ENCODE measurements around the gene ZNF26.
A peak's percentile ranks its signal among the peaks of the same experiment; 100 is the strongest.
"Not testable (repeated sequence)": the region's sequence is repeated elsewhere in the genome, so short reads cannot be mapped to it uniquely, and the experiment has no call there.

The ZNF26 gene, protein sequence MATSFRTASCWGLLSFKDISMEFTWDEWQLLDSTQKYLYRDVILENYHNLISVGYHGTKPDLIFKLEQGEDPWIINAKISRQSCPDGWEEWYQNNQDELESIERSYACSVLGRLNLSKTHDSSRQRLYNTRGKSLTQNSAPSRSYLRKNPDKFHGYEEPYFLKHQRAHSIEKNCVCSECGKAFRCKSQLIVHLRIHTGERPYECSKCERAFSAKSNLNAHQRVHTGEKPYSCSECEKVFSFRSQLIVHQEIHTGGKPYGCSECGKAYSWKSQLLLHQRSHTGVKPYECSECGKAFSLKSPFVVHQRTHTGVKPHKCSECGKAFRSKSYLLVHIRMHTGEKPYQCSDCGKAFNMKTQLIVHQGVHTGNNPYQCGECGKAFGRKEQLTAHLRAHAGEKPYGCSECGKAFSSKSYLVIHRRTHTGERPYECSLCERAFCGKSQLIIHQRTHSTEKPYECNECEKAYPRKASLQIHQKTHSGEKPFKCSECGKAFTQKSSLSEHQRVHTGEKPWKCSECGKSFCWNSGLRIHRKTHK

DNA sequence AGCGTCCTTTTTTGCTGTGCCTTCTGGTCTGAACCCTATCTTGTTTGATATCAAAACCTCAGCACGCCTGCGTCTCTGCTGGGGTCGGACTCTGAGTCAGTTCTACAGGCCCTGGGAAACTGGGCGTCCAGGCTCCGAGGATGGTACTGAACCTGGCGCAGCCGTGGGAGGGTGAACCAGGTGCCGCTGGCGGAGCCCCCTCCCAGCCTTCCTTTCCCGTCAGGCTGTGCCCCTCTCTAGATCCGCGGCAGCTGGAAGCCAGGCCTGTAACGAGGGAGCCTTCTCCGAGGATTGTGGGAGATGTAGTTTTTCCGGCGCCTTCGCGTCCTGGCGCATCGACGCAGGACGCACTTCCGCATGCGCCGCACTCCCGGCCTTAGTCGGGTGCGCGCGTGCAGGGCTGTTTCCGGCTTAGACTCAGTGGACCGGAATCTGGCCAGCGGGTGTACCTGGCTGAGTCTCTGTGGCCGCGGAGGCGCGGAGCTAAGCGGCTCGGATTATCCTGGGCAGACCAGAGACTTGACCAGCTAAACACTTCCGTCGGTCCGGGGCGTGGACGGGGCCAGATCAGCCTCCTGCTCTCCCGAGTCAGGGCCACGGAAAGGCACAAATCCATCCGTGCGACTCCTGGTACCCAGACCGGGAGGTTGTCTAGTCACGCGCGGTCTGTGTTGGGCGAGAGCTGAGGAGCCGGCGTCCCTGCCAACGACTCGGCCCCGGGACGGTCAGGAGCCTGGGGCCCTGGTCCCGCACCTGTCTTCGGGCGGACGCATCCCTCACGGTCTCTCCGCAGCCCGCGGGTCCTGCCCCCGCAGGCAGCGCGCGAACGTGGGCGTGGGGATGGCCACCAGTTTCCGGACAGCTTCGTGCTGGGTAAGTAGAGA lies at the start of gene ZNF26:
Gene ZNF26 (plus strand): TSS at position 367 of the 884 bp plus-strand sequence. CDS start 474 bp downstream, at position 841.
- peak within 1 kb of the TSS; percentile 72 for H3K27ac ChIP-seq
- peak; percentile 71 for DNase-seq (ENCODE audit: low read depth, low spot score)

DNA sequence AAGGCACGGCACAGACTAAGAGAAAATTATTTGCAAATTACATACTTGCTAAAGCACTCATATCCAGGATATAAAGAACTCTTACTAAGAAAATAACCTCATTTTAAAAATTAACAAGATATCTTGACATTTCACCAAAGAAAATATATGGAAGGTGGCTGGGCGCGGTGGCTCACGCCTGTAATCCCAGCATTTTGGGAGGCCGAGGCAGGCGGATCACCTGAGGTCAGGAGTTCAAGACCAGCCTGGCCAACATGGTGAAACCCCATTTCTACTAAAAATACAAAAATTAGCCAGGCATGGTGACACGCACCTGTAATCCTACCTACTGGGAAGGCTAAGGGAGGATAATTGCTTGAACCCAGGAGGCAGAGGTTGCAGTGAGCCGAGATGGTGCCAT lies 49.2 kb upstream of the ZNF26 start:
- not testable (repeated sequence) for DNase-seq (ENCODE audit: low read depth, low spot score); H3K27ac ChIP-seq

DNA sequence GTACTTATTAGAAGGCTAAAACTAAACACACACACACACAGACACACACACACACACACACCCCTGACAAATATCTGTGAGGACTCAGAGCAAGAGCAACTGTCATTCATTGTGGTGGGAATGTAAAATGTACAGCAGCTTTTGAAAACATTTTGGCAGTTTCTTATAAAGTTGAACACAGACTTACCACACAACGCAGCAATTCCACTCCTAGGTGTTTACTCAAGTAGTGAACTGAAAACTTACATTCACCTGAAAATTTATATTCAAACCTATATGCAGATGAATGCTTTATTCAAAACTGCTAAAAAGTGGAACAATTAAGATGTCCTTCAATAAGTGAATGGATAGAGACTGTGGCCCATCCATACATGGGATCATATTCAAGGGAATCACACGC lies 48.7 kb upstream of the ZNF26 start:
- DNase-seq (ENCODE audit: low read depth, low spot score), result no peak
- H3K27ac ChIP-seq, result no peak overlapping the region

DNA sequence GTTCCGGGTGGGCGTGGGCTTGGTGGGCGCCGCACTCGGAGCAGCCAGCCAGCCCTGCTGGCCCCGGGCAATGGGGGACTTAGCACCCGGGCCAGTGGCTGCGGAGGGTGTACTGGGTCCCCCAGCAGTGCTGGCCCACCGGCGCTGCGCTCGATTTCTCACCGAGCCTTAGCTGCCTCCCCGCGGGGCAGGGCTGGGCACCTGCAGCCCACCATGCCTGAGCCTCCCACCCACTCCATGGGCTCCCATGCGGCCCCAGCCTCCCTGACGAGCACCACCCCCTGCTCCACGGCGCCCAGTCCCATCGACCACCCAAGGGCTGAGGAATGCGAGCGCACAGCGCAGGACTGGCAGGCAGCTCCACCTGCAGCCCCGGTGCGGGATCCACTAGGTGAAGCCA lies 47.4 kb upstream of the ZNF26 start:
- not testable (repeated sequence) for DNase-seq (ENCODE audit: low read depth, low spot score); H3K27ac ChIP-seq

DNA sequence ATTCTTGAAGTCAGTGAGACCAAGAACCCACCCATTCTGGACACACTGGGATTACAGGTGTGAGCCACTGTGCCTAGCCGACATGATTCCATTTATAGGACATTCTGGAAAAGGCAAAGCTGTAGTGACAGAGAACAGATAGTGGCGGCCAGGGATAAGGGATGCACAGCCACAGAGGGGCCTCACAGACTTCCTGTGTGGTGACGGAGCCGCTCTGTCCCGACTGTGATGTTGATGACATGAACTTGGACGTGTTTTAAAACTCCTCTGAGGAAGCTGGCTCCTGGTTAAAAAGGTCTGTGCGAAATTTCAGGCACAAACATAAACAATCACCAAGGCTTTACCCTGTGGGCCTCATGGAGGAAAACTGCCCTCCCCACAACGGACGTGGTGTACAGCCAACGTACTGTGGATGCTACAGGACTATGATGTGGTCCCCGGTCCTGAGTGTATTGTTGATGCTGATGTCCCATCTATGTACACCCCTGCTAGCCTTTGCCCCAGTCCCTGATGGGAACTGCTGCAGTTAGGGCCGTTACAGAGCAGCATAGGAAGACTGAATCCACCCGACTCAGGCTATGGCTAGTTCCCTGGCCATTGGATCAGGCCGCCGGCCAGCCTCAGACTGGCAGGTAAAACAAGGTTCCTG lies 46.0 kb upstream of the ZNF26 start:
- DNase-seq (ENCODE audit: low read depth, low spot score), result no peak

DNA sequence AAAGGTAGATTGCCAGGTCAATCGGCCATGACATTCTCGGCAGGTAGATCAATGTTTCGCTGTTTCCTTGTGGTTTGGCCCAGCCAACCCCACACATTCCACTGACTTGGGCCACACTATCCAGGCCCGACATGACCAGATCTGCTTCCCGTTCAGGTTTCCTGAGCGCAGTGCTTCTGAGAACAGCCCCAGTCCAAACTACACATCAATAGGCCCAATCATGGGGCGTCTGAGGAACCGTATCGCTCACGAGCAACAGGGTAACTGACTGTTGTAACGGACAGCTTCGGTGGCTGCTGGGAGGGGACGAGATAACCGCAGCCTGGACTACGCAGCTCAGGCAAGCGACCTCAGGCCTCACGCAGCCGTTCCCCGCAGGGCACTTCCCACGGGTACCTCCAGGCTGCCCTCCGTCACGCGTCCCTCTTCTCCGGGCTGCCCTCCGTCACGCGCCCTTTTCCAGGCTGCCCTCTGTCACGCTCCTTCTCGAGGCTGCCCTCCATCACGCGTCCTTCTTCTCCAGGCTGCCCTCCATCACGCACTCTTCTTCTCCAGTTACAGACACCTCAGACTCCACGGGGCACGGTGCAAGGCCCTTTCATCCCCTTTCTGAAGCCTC lies 44.7 kb upstream of the ZNF26 start:
- no peak overlapping the region for H3K27ac ChIP-seq

More for the DNA sequence above, 46.0 kb upstream of the ZNF26 start:
- no peak overlapping the region for H3K27ac ChIP-seq

DNA sequence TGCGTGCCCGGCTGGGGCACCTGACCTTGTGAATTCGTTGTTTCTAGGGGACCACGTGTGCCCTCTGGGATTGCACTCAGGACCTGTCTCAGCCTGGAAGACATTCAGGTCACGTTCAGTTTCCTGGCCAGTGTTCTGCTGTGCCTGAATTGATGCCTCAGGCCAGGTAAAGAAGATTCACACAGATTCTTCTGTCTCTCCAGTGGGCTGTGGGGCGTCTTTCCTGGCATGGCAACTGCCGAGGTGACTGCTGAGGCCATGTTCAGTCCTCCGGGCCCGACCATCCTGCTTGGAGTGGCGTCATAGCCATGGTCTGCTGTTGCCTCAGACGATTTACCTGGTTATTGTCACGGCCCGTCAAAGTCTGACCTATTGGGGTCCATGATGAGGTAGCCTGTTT lies 43.6 kb upstream of the ZNF26 start:
- DNase-seq (ENCODE audit: low read depth, low spot score), result no peak
- no peak overlapping the region for H3K27ac ChIP-seq

More for the DNA sequence above, 44.7 kb upstream of the ZNF26 start:
- no peak for DNase-seq (ENCODE audit: low read depth, low spot score)

DNA sequence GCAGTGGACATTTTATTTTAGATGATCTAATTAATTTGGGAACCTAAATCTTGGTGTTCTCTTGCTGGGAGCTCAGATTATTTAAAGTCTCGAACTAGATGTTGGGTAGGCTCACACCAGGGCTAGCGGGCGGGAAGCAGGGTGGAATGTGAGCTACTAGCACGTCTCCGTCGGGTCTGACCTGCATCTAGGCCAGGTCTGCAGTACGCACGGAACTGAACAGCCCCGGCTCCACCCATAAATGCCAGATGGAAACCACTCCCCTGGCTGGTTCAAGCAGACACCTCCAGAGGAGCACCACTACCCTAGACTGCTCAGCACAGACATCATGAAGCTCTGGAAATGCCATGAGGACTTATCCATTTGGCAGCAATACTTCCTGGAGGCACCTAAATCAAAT lies 40.4 kb upstream of the ZNF26 start:
- no peak for DNase-seq (ENCODE audit: low read depth, low spot score)
- no peak overlapping the region for H3K27ac ChIP-seq

DNA sequence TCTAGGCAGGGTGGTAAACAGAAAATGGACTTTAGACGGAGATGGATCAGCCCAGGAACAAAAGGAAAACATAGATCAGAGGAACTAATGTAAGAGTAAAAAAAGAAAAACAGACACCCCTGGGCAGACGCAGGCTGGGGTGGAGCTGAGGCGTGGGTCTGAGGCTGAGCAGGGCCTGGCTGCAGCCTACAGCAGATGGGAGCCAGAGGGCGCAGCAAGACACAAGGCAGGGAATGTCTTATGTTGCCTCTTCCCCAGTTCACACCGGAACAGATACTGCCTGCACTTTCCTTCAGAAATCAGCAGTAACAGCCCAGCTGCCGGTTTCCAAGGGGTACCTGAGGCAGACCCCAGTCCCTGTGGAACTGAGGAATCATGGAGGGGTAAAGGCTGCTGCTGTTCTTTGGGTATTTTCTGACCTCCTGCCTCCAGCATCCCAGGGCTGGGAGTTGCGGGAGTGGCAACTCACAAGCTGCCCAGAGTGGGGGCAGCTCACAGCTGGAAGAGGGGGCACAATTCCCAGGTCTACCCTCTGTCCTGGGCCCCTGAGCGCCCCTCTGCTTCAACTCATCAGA lies 39.8 kb upstream of the ZNF26 start:
- no peak overlapping the region for H3K27ac ChIP-seq
- no peak for DNase-seq (ENCODE audit: low read depth, low spot score)

DNA sequence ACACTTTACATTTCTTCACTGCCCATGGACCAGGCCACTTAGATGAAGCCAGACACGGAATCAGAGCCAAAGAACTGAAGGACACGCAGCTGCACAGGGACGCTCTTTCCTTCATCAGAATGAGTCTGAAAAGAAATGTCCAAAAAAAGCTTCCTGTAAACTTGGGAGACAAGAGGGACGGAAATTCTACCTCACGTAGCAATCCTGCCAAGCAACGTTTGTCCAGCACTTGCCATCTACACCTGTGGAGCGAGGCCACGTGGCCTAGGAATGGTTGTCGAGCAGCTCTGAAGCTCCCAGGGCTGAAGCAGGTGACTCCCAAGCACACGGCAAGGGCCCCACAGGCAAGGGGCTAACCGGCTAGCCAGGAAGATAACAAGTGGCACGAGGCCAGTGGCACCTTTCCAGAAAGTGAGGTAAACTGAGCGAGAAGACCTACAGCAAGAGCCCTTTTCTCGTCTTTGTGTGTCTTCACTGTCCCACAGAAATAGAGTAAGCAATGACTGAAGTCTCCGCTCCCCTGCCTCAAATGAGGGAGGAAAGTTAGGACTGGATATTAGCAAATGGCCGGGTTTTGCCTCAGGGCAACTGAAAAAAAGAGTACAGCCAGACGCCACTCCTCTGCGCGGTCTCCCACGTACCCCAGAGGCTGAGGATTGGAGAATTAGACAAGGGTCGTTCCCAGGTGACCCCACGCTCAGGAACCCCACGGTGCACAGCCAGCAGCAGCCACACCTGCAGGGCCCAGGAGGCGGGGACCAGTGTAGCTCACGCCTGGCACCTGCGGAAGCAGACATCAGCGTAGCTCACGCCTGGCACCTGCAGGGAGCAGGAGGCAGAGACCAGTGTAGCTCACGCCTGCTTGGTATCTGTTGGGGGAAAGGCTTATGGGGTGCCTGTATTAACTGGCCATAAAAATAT lies 37.8 kb upstream of the ZNF26 start:
- DNase-seq (ENCODE audit: low read depth, low spot score), result no peak

DNA sequence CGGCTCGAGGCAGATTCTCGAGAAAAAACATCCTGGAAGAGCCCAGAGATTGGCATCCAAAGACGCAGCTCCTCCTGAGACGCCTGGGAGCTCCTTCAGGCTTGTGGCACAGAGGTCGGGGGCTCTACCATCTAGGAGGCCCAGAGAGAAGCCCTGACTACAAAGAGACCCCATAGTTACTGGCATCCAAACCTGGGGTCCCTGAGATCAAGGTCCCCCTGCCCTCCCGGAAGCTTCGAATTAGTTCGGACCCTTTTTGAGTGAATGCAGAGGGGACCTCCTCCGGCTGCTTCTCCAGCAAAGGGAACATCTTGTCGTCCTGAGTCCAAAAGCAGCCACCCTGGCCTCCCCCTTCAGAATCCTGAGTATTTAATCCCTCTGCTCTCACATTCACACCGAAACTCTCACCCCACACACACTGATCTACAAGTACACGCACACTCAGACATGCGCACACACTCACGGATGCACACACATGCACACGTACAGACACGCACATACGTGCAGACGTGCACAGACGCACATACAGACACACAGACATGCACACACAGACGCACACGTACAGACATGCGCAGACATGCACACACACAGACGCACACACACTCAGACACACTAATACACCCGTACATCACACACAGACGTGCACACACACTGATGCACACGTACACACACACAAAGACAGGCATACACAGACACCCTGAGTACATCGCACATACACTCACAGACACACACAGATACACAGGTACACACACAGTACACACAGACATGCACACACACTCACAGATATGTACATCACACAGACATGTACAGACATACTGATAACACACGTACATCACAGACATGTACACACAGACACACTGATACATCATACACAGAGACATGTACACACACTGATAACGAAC lies 36.0 kb upstream of the ZNF26 start:
- no peak for DNase-seq (ENCODE audit: low read depth, low spot score)
- H3K27ac ChIP-seq, result no peak overlapping the region

More for the DNA sequence above, 37.8 kb upstream of the ZNF26 start:
- no peak overlapping the region for H3K27ac ChIP-seq

DNA sequence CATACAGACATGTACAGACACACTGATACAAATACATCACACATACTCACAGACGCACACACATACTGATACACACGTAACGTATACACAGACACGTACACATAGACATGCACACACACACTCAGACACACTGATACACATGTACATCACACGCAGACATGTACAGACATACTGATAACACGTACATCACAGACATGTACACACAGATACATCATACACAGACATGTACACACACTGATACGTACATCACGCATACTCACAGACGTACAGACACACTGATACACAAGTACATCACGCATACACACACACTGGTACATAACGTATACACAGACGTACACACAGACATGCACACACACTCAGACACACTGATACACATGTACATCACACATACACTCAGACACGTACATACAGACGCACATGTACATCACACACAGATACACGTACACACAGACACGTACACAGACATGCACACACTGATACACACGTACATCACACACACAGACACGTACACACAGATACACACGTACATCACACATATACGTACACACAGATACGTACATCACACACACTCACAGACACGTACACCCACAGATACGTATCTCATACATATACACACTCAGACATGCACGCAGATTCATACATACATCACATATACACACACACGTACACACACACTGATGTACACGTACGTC lies 35.2 kb upstream of the ZNF26 start:
- H3K27ac ChIP-seq, result no peak overlapping the region
- DNase-seq (ENCODE audit: low read depth, low spot score), result no peak

DNA sequence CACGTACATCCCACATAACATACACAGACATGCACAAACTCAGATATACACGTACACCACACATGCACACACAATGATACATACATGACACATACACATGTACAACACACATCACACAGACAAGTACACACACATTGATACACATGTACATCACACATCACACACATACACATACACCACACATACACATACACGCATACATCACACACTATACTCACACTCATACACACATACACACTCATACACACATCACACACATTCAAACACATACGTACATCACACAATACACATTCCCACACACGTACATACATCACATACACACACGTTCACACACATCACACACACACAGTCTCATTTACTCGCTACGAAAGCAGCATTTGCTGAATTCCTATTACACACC lies 34.5 kb upstream of the ZNF26 start:
- no peak overlapping the region for H3K27ac ChIP-seq
- DNase-seq (ENCODE audit: low read depth, low spot score), result no peak

DNA sequence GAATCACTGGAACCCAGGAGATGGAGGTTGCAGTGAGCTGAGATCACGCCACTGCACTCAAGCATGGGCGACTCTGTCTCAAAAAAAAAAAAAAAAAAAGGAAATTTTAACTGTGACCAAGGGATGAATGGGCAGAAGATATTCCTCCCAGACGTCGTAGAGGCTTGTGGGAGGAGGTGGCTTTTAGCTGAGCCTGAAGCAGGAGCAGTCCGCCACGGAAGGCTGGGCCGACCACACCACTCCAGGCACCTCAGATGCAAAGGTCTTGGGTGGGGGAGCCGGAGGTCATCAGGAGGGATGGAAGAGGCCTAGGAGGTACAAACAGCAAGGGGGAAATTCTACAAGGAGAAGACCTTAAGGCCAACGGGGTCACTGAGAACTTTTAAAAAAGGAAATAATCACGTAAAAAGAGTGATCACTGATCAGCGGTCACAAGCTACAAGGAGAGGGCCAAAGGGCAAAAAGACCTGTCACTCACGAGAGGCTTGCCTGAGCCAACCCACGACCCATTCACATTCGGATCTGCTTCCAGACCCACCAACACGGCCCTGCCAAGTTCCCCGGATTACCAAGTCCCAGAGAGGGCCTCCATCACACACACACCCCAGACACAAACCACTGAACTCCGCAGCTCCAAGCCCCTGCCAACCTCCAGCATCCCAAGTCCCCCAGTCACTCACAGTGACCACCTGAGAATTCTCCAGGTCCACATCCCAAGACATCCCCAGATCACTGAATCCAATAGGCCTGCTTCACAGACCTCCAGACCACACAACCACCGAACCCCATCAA lies 33.6 kb upstream of the ZNF26 start:
- no peak for DNase-seq (ENCODE audit: low read depth, low spot score)

DNA sequence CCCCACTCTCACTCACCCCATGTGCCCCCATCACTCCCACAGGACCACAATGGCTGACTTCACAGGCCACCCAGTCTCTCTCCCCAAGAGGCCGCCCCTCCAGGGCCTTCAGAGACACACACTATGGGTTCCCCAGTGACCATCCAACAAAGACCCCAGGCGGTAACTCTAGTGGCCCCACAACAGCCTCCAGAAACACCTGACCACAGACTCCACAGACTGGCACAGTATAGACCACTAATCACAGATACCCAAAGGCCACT lies 33.1 kb upstream of the ZNF26 start:
- H3K27ac ChIP-seq, result no peak overlapping the region

More for the DNA sequence above, 33.6 kb upstream of the ZNF26 start:
- H3K27ac ChIP-seq, result no peak overlapping the region

DNA sequence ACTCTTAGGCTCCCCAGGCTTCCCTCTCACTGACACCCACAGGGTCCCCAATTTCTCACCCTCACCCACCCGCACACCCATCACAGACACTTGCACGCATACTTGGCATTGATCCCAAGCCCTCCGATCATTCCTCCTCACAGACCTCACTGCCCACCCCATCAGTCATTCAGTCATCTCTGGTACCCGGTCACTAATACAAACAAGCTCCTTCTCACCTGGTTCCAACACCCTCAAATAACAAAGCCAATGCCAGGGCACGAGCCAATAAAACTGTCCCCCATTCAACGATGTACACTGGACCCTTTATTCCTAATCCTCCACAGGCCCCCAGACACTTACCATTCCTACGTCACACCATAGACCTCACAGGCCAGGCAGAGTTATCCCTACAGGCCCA lies 32.4 kb upstream of the ZNF26 start:
- H3K27ac ChIP-seq, result no peak overlapping the region
- DNase-seq (ENCODE audit: low read depth, low spot score), result no peak

More for the DNA sequence above, 33.1 kb upstream of the ZNF26 start:
- no peak for DNase-seq (ENCODE audit: low read depth, low spot score)

Data from epithelial cell of prostate (primary cell).